ENCODE data around the gene SLC24A4. TPM values are rescaled to one million over a fixed set of nuclear protein-coding genes. Genes with fewer than 3 reads are reported as not detected.

Gene SLC24A4
- total and polyA plus RNA-seq, 12 donors, result 0.08 to 0.74 (median 0.24) TPM

DNA sequence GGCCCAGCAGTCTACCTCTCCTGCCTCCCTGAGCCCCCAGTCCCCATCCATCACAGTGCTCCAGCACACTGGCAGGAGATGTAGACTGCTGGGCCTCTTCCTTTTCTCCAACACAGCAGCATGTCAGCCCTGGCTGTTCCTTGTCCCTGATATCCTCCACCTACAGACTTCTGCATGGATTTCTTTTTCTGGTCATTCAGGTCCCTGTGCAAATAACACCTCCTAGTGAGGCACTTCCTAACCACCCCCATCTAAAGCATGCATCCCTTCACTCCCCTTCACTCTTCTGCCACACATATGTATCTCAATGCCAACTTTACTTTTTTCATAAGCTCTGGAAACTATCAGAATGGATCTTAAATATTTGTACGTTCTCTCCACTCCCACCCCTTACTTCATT, 81.5 kb downstream of the SLC24A4 start:
- WGBS, 2 donors, result 78 to 84% methylated on average over 1 of the region's 1 CpG
- Histone ChIP-seq H3K36me3 (no peaks in the 10 kb centered on the region), H3K4me3 (no peak overlapping the region), H3K9me3 (peaks cover 0 to 12% (median 0%) of the 10 kb centered on the region in 11 donors), H3K27me3 (no peaks in the 10 kb centered on the region), H3K4me1 (peaks cover 0 to 60% (median 15%) of the 10 kb centered on the region in 9 donors), H3K27ac (no peak overlapping the region)
- TF ChIP-seq, protein P1, sequence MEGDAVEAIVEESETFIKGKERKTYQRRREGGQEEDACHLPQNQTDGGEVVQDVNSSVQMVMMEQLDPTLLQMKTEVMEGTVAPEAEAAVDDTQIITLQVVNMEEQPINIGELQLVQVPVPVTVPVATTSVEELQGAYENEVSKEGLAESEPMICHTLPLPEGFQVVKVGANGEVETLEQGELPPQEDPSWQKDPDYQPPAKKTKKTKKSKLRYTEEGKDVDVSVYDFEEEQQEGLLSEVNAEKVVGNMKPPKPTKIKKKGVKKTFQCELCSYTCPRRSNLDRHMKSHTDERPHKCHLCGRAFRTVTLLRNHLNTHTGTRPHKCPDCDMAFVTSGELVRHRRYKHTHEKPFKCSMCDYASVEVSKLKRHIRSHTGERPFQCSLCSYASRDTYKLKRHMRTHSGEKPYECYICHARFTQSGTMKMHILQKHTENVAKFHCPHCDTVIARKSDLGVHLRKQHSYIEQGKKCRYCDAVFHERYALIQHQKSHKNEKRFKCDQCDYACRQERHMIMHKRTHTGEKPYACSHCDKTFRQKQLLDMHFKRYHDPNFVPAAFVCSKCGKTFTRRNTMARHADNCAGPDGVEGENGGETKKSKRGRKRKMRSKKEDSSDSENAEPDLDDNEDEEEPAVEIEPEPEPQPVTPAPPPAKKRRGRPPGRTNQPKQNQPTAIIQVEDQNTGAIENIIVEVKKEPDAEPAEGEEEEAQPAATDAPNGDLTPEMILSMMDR (IDR thresholded peaks at IDR 0.05), result no peak
- intact Hi-C loops (cut with DNase I), result no loop called here
- ATAC-seq, result no peak
- no peak for DNase-seq

DNA sequence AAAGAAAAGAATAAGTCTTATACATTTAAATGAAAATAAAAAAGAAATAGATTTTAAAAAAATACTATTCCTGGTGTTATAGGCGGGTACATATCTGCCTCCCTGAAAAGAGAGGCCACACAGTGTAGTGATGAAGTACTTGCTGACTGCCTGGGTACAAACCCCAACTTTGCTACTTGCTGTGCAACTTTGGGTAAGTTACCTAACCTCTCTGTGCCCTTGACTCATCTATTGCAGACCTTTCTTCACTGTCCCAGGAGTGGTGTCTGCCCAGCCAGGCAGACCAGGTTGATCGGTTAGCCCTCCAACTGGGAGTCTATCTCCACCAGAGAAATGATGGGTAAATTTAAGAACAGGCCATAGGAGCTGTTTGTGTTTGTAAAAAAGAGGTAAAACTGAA, 82.0 kb downstream of the SLC24A4 start:
- Histone ChIP-seq H3K9me3 (peaks cover 0 to 12% (median 0%) of the 10 kb centered on the region in 11 donors), H3K4me3 (no peak overlapping the region), H3K27ac (peak overlapping the region in 1 of 10 donors; percentile 21), H3K4me1 (peaks cover 0 to 59% (median 16%) of the 10 kb centered on the region in 9 donors), H3K36me3 (no peaks in the 10 kb centered on the region), H3K27me3 (no peaks in the 10 kb centered on the region)
- ATAC-seq, result no peak
- WGBS, 2 donors, result 96 to 98% methylated on average over 2 of the region's 2 CpGs
- intact Hi-C loops (cut with DNase I), result no loop called here
- TF ChIP-seq, protein P1 (IDR thresholded peaks at IDR 0.05), result no peak
- no peak for DNase-seq

GRCh38 chr14:92407410-92407809, 84.4 kb downstream of the SLC24A4 start:
- ATAC-seq (no peak), DNase-seq (no peak)
- H3K4me3 ChIP-seq, result no peak overlapping the region
- peaks cover 0 to 45% (median 6%) of the 10 kb centered on the region in 9 donors for H3K4me1 ChIP-seq
- H3K36me3 ChIP-seq, result no peaks in the 10 kb centered on the region
- intact Hi-C loops (cut with DNase I), result no loop called here
- H3K27me3 ChIP-seq, result no peaks in the 10 kb centered on the region
- TF ChIP-seq, protein P1 (IDR thresholded peaks at IDR 0.05), result no peak
- peaks cover 0 to 12% (median 0%) of the 10 kb centered on the region in 11 donors for H3K9me3 ChIP-seq
- H3K27ac ChIP-seq, result peak overlapping the region in 1 of 10 donors; percentile 69
- WGBS, 2 donors, result 74 to 78% methylated on average over 1 of the region's 1 CpG

DNA sequence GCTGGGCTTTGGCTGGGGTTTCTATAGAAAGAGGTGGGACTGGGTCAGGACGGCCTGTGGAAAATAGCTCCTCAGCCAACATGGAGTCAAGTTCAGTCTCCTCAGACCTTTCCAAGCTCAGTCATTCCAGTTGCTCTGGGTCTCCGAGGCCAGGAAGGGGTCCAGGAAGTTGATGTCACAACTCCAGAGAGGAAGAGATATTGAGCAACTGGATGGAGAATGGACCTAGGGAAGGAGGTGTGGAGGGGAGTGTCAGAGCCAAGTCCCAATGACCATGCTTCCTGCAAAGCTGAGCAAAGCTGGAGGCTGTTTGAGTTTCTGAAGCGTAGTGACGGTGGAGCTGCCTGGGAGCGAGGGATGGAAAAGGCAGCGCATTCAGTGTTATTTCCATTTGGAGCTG, 86.1 kb downstream of the SLC24A4 start:
- H3K9me3 ChIP-seq, result peaks cover 0 to 12% (median 0%) of the 10 kb centered on the region in 11 donors
- H3K27me3 ChIP-seq, result no peaks in the 10 kb centered on the region
- ATAC-seq (peak; percentile 48 to 88 (median 65)), DNase-seq (peak in 1 of 2 donors; percentile 23)
- intact Hi-C loops (cut with DNase I), result no loop called here
- WGBS, 2 donors, result 47 to 66% methylated on average over 6 of the region's 6 CpGs
- H3K36me3 ChIP-seq, result no peaks in the 10 kb centered on the region
- no peak overlapping the region for H3K4me3 ChIP-seq
- H3K27ac ChIP-seq, result peak overlapping the region in 2 of 10 donors; percentile 69 to 72
- TF ChIP-seq, protein P1 (IDR thresholded peaks at IDR 0.05), result no peak
- peaks cover 0 to 47% (median 6%) of the 10 kb centered on the region in 9 donors for H3K4me1 ChIP-seq

All from heart right ventricle (tissue), 16 donors.